ENCODE results near the gene WDR31. TPM values are rescaled to one million over a fixed set of nuclear protein-coding genes. Genes with fewer than 3 reads are reported as not detected.

The WDR31 gene
- polyA plus RNA-seq, 1 donor (not counting 4 experiments of a cell fraction or from before 2014, with no cell fraction given), result 0.94 TPM

DNA sequence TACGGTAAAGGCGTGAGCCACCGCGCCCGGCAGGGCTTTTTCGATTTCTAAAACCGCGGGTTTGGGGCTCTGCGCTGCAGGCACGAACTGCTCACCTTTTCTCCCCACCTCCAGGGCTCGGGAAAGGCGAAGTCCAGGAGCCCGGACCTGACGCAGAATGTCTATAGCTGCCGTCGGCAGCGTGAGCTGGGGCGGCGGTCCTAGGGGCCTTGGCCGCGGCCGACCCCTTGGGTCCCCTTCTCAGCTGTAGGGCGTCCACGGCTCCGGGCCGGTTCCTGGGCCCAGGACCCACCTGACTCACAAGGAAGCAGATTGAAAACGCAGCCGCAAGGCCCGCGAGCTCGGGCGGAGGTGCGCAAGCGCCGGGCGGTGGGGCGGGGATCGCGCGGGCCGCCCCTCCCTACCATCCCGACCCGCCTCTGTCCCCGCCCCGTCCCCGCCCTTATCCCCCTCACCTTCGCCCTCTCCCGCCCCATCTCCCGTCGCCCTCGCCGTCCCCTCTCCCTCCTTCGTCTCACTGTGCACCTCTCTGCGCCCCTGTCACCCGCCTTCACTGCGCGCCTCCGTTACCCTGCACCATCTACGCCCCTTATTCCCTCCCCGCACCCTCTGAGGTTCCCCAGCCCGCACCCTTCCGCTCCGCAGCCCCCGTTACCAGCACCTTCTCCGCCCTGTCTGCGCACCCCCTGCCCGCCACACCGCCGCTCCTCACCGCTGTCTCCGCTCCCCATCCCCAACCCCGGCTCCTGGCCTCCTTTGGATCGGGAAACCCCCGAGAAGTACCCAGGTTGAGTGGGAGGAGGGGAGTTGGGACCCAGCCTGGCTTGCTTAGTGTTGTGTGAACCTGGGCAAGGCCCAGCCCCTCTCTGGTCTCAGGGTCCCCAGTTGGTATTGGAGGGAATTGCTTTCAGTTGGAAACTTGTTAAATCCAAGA is 36.8 kb upstream of the WDR31 start, which contains the start of gene HDHD3:
Gene HDHD3 (minus strand): TSS at position 353 of the 934 bp plus-strand sequence. CDS start 2,632 bp downstream, outside the sequence.
- peak within 1 kb of the TSS; percentile 73 for H3K27ac ChIP-seq (ENCODE audit: control insufficient read depth, insufficient read depth, low read length)
- no peaks in the 10 kb centered on the region for H3K27me3 ChIP-seq (ENCODE audit: control insufficient read depth, extremely low read depth, insufficient read depth, low read length)
- FAIRE-seq, result no peak
- peaks cover 14% of the 10 kb centered on the region in 2 experiments for H3K36me3 ChIP-seq (ENCODE audit: control insufficient read depth in 2 of 2, extremely low read depth in 1 of 2, insufficient read depth in 2 of 2, low read length in 2 of 2)
- peak within 1 kb of the TSS; percentile 85 for H3K9ac ChIP-seq (ENCODE audit: control insufficient read depth, extremely low read depth, insufficient read depth, low read length)
- H2AFZ ChIP-seq (ENCODE audit: control insufficient read depth, low read length), result peak within 1 kb of the TSS; percentile 98
- H3K4me1 ChIP-seq (ENCODE audit: control insufficient read depth, extremely low read depth, insufficient read depth, low read length), result peaks cover 16% of the 10 kb centered on the region
- H3K79me2 ChIP-seq (ENCODE audit: control insufficient read depth, insufficient read depth, low read length), result peaks cover 7% of the 10 kb centered on the region
- no peak for TF ChIP-seq EZH2 (IDR thresholded peaks at IDR 0.05; ENCODE audit: low read length)
- TF ChIP-seq, protein P1, sequence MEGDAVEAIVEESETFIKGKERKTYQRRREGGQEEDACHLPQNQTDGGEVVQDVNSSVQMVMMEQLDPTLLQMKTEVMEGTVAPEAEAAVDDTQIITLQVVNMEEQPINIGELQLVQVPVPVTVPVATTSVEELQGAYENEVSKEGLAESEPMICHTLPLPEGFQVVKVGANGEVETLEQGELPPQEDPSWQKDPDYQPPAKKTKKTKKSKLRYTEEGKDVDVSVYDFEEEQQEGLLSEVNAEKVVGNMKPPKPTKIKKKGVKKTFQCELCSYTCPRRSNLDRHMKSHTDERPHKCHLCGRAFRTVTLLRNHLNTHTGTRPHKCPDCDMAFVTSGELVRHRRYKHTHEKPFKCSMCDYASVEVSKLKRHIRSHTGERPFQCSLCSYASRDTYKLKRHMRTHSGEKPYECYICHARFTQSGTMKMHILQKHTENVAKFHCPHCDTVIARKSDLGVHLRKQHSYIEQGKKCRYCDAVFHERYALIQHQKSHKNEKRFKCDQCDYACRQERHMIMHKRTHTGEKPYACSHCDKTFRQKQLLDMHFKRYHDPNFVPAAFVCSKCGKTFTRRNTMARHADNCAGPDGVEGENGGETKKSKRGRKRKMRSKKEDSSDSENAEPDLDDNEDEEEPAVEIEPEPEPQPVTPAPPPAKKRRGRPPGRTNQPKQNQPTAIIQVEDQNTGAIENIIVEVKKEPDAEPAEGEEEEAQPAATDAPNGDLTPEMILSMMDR (optimal IDR thresholded peaks at IDR 0.05 in 1 of 3, IDR thresholded peaks at IDR 0.05 in 1 of 3, conservative IDR thresholded peaks at IDR 0.05 in 1 of 3; ENCODE audit: extremely low read depth in 1 of 3, insufficient read depth in 2 of 3, low read length in 3 of 3), result no peak
- peak within 1 kb of the TSS; percentile 82 to 83 (median 83) for H3K4me3 ChIP-seq (ENCODE audit: control insufficient read depth in 2 of 3, extremely low read depth in 1 of 3, insufficient read depth in 2 of 3, low read depth in 1 of 3, low read length in 3 of 3)
- dilution Hi-C loops (cut with MboI; ENCODE audit: extremely low pct_ligation_motif_present, low sequenced_read_pairs), result no loop called here
- H3K4me2 ChIP-seq (ENCODE audit: control insufficient read depth, extremely low read depth, insufficient read depth, low read depth, low read length), result peak within 1 kb of the TSS; percentile 77
- H3K9me3 ChIP-seq (ENCODE audit: control insufficient read depth, low read depth, low read length), result no peaks in the 10 kb centered on the region
- no peaks in the 10 kb centered on the region for H4K20me1 ChIP-seq (ENCODE audit: control insufficient read depth, extremely low read depth, insufficient read depth, low read length)
- H3K9me1 ChIP-seq (ENCODE audit: control insufficient read depth, extremely low read depth, insufficient read depth, low read length), result peaks cover 3% of the 10 kb centered on the region
- no peak for DNase-seq (ENCODE audit: low read depth, low spot score)

DNA sequence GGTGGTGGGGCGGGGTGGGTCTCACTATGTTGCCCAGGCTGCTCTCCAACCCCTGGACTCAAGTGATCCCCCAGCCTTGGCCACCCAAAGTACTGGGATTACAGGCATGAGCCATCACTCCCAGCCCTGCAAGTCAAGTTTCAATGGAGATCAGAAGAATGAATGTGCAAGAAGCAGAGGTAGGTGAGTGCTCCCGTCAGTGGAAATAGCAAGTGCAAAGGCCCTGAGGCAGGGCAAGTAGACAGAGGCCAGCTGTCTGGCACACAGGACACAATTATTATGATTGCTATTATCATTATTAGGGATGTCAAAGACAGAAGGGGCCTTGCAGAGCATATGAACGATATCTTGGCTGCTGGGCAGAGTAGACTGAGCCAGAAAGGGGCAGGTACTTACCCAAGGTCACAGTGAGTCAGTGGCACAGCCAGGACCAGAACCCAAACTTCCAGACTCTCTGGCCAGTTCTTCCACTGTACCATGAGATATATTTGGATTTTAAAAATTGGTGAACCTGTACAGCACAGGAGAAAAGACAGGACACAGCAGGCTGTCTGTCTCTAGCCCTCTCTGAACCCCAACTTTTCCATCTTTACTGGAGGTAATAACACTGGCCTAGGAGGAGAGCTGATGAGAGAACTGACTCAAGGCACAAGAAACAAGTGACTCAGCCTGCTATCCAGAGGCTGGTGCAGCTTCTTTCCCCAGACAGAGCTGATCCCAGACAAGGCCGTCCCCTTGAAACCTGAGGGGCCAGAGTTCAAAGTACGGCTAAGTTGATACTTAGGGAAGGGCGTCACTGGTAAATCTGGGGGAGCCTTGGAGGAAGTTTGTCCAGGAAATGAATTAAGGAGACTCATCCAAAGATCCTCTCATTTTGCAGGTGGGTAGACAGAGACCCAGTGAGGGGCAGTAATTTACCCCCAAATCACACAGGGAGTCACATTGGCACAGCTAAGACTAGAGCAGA is 35.3 kb upstream of the WDR31 start:
- no peak overlapping the region for H3K9ac ChIP-seq (ENCODE audit: control insufficient read depth, extremely low read depth, insufficient read depth, low read length)
- H3K79me2 ChIP-seq (ENCODE audit: control insufficient read depth, insufficient read depth, low read length), result peaks cover 7% of the 10 kb centered on the region
- dilution Hi-C loops (cut with MboI; ENCODE audit: extremely low pct_ligation_motif_present, low sequenced_read_pairs), result no loop called here
- peaks cover 14% of the 10 kb centered on the region in 2 experiments for H3K36me3 ChIP-seq (ENCODE audit: control insufficient read depth in 2 of 2, extremely low read depth in 1 of 2, insufficient read depth in 2 of 2, low read length in 2 of 2)
- no peak overlapping the region for H3K27ac ChIP-seq (ENCODE audit: control insufficient read depth, insufficient read depth, low read length)
- H3K9me3 ChIP-seq (ENCODE audit: control insufficient read depth, low read depth, low read length), result no peaks in the 10 kb centered on the region
- H3K4me2 ChIP-seq (ENCODE audit: control insufficient read depth, extremely low read depth, insufficient read depth, low read depth, low read length), result peak overlapping the region; percentile 66
- FAIRE-seq (no peak), DNase-seq (ENCODE audit: low read depth, low spot score) (no peak)
- H3K27me3 ChIP-seq (ENCODE audit: control insufficient read depth, extremely low read depth, insufficient read depth, low read length), result no peaks in the 10 kb centered on the region
- H3K4me1 ChIP-seq (ENCODE audit: control insufficient read depth, extremely low read depth, insufficient read depth, low read length), result peaks cover 10% of the 10 kb centered on the region
- no peak overlapping the region for H2AFZ ChIP-seq (ENCODE audit: control insufficient read depth, low read length)
- TF ChIP-seq, protein P1 (optimal IDR thresholded peaks at IDR 0.05 in 1 of 3, IDR thresholded peaks at IDR 0.05 in 1 of 3, conservative IDR thresholded peaks at IDR 0.05 in 1 of 3; ENCODE audit: extremely low read depth in 1 of 3, insufficient read depth in 2 of 3, low read length in 3 of 3), result no peak
- no peak for TF ChIP-seq EZH2 (IDR thresholded peaks at IDR 0.05; ENCODE audit: low read length)
- H3K4me3 ChIP-seq (ENCODE audit: control insufficient read depth in 2 of 3, extremely low read depth in 1 of 3, insufficient read depth in 2 of 3, low read depth in 1 of 3, low read length in 3 of 3), result peak overlapping the region in 1 of 3 experiments; percentile 82
- no peaks in the 10 kb centered on the region for H4K20me1 ChIP-seq (ENCODE audit: control insufficient read depth, extremely low read depth, insufficient read depth, low read length)
- H3K9me1 ChIP-seq (ENCODE audit: control insufficient read depth, extremely low read depth, insufficient read depth, low read length), result peaks cover 3% of the 10 kb centered on the region

All from keratinocyte (primary cell).